ENCODE data around the gene TARM1. TPM values are rescaled to one million over a fixed set of nuclear protein-coding genes. Genes with fewer than 3 reads are reported as not detected.

Gene TARM1
- not detected in 2 replicates for total RNA-seq

DNA sequence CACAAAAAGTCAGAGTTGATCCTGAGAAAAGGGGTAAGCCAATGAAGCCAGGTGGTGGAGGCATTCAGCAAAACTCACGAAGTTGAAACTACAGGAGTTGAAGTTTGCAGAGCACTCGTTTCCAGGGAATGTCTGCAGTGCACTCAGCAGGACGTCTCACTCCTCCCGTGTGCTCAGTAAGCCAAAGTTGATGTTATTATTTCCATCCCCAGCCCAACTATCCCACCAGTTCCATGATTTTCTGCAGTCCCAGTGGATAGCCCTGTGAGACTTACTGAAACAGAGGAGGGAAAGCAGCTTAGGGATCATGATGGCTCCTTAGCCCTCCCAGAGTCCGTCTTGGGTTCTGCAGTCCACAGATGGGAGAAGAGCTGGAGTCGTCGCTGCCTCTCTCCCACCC is at the start of gene TARM1:
Gene TARM1, minus strand, starts transcription at position 334 of the 400 bp plus-strand sequence. Its CDS starts 25 bp downstream, at position 309.
- DNase-seq (ENCODE audit: low read depth): no peak

DNA sequence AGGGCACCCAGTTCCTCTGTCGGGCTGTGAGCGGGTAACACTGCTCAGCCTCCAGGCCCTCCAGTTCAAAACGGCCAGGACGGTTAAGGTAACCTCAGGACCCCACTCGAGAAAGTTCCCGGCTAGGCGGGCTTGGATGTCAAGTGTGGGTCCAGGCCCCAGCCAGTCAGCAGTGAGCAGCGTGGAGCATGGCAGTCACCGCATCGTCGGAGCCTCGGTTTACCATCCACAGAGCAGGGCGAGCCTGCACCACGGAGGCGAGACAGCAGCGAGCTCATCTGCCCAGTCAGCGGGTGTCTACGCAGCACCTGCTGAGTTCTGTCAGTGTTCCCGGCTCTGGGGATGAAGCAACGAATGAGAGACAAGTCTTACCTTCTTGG is 48.4 kb upstream of the TARM1 start:
- no peak for DNase-seq (ENCODE audit: low read depth)

DNA sequence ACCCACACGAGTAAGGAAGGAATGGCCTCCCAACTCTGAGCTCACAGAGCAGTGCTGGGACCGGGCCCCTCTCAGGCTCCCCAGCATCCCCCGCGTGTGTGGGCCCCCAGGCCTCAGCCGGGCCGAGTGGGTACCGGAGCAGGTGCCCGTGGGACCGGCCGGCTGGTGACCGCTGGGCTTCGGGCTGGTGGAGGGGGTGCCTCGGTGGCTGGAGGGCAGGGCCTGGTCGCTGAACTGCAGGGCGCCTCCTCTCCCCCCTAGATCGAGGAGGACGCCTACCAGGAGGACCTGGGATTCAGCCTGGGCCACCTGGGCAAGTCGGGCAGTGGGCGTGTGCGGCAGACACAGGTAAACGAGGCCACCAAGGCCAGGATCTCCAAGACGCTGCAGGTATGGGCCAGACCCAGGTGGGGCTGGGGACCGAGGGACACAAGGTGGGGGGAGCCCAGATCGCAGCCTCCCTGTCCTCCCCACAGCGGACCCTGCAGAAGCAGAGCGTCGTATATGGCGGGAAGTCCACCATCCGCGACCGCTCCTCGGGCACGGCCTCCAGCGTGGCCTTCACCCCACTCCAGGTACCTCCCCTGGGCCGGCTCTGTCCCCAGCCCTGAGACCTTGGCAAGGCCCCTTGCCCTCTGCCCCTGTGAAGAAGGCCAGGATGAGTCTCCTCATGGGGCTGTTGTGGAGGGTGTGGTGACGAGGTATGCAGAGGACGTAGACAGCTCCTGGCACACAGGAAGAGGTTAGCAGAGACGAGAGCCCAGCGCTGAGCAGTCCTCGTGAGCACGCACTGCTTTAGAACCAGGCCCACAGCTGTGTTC is 47.8 kb upstream of the TARM1 start:
- DNase-seq (ENCODE audit: low read depth): no peak

DNA sequence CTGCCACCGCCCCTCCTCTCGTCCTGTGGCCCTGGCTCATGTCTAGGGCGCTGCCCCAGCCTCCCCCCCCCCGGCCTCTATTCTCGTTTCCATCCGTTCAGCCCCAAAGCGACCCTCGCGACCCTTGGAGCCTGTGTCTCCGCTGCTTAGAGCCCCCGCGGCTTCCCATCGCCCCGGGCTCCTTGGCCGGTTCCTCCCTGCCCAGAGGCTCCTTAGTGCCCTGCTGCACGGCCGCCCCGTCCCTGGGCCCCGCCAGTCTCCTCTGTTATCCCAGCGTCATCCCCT is 47.2 kb upstream of the TARM1 start:
- no peak for DNase-seq (ENCODE audit: low read depth)

DNA sequence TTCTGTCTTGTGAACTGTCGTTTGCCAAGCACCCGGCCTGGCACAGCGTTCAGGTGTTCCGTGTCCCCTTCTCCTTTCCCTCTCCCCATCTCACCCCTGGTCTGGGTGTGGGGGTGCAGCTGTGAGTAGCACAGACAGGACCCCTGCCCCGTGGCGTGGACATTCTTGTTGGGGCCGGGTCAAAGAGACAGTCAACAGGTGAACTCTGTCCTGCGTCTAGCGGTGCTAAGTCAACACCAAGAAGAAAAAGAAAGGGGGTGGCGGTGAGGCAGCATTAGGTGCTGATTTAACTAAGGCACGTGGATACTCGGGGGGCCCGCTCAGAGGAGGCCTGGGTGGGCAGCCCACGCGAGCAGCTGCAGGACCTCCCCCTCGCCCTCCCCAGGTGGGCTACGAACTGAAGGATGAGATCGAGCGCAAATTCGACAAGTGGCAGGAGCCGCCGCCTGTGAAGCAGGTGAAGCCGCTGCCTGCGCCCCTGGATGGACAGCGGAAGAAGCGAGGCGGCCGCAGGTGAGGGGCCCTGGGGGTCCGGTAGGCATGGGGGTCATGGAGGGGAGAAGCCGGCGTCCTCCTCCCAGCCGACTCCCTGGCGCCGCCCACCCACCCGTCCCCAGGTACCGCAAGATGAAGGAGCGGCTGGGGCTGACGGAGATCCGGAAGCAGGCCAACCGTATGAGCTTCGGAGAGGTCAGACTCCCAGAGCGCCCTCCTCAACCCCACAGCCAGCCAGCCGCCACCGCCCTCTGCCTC is 46.7 kb upstream of the TARM1 start:
- DNase-seq (ENCODE audit: low read depth): no peak

DNA sequence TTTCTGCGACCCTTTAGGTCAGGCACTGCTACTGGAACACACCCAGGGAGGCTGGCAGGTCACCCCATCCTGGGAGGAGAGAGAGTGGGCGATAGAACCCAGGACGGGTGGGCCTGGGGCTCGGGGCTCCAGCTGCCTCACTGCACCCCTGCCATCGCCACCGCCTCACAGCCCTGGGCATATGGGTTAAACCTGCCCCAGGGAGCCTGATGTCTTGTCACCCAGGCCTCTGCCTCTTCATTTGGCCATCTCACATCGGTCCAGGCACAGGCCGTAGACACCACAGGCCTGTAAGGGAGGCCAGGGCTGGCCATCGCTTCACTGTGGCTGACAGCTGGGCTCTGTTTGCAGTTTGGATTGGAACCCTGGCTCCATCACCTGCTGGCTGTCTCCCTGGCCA is 44.5 kb upstream of the TARM1 start:
- no peak for DNase-seq (ENCODE audit: low read depth)

DNA sequence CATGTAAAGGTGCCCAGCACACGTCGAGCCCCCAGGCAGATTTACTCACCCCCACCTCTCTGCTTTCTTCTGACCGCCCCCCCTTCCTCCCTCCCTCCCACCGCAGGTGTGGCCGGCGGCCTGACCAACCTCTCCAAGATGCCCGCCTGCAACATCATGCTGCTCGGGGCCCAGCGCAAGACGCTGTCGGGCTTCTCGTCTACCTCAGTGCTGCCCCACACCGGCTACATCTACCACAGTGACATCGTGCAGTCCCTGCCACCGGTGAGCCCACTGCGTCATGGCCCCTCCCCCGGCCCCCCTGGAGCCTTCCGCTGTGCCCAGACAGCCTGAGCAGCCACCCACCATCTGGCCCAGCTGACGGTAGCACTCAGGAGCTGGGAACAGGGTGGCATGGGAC is 43.2 kb upstream of the TARM1 start:
- DNase-seq (ENCODE audit: low read depth): no peak

DNA sequence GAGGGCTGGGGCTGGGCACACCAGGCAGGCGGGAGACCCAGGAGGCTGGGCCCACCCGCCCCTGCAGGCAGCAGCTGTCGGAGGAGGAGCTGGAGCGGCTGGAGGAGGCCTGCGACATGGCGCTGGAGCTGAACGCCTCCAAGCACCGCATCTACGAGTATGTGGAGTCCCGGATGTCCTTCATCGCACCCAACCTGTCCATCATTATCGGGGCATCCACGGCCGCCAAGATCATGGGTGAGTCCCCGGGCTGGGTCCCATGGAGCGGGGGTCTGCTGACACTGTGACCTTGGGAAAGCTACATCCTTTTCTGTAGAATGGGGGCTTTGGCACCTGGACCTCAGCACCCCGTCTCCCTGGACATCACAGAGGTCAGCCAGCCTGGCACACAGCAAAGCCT is 42.5 kb upstream of the TARM1 start:
- DNase-seq (ENCODE audit: low read depth): no peak

DNA sequence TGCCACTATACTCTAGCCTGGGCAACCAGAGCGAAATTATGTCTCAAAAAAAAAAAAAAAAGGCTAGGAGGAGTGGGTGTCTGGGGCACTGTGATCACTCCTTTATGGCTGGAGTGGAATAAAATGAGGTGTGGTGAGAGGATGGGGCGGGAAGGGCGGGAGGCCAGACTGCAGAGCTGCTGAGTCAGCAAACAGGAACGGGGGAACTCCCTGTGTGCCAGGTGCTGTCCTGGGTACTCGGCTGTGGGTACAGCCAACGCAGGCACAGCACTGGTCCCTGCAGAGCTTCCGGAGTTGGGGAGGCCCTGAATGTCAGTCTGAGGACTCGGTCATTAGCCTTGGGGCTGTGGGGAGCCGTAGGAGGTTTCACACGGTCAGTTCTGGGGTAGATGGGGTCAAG is 40.1 kb upstream of the TARM1 start:
- no peak for DNase-seq (ENCODE audit: low read depth)

DNA sequence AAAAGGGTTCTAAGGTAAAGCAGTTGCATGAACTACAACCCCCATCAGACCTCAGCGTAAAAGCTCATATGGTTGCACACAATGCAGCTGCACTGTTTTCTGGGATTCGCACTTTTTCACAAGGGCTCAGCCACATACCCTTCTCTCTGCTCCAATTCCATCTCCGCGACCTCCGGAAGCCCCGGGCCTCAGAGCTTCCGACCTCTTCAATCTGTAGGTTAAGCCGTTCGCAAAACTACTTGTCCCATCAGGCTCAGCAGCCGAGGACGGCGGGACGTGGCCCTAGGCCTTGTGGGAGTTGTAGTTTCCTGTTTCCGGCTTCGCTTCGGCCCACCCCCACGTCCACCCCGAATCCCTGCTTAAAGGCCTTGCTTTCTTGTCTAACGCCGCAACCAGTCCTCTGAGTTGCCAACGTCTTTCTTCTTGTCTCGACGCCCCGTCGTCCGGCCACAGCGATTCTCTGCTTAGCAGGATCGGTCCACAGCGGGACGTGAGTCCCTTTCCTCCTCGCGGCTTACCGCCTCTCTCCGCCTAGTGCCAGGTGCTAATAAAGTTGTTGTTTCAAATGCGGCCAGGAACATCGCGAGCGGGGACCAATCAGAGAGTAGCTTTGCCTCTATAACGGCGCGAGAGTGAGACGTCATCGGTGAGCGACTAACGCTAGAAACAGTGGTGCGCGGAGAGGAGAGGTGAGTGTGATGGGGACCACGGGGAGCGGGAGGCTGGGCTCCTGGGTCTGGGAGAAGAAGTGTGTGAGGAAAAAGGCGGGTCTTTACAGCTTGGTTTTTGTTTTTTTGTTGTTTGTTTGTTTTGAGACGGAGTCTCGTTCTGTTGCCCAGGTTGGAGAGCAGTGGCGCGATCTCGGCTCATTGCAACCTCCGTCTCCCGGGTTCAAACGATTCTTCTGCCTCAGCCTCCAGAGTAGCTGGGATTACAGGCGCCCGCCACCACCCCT is 34.2 kb upstream of the TARM1 start, which contains the start of the genes PRPF31 and TFPT:
Gene PRPF31, plus strand, starts transcription at position 646 of the 955 bp plus-strand sequence. CDS start 2,525 bp downstream, outside the sequence.
Gene TFPT, minus strand, starts transcription at position 549 of the 955 bp plus-strand sequence. Its CDS starts 388 bp downstream, at position 161.
- DNase-seq (ENCODE audit: low read depth): peak; percentile 92

DNA sequence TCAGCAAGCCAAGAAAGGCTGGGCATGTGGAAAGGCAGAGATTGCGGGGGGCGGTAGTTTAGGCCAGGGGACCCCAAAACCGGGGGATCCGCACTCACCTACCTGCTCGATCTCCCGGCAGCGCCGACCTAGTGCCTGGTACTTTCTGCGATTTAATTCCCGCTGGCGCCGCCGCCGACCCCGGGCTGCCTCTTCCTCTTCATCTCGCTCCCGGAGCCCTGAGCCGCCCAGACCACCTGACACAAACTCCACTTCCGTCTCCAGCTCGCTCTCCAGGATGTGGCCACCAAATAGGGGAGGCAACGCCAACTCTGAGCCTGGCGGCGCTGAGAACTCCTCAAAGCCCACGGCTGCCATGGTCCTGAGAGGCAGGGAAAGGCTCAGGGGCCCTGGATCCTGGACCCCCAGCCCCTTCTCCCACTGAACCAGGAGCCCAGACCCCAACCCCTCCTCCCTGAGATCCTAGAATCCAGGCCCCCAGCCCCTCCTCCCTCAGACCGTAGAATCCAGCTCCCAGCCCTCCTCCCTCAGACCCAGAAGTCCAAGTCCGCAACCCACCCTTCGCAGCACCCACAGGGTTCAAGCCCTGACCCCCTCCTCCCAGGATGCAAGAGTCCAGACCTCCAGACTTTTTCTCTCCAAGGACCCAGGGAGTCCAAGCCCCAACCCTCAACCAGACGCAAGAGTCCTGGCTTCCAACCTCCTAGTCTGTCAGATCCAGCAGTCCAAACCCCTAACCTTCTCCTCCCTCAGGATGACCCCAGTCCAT is 33.4 kb upstream of the TARM1 start:
- peak; percentile 11 for DNase-seq (ENCODE audit: low read depth)

DNA sequence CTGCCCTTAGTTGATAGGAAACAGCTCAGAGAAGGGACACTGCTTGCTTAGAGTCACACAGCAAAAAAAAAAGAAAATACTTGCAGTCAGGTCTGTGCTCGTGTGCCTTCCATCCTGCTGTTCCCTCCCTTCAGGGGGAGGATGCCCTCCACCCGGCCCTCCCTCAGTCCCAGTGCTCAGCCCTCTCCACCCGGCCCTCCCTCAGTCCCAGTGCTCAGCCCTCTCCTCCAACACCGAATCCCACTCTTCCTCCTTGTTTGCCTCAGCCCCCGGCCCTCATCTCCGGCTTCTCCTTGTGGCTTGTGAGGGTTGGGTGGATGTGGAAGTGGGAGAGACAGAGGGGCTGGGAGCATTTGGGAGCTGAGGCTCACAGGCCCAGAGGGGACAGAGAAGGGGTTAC is 28.5 kb upstream of the TARM1 start:
- DNase-seq (ENCODE audit: low read depth): no peak

DNA sequence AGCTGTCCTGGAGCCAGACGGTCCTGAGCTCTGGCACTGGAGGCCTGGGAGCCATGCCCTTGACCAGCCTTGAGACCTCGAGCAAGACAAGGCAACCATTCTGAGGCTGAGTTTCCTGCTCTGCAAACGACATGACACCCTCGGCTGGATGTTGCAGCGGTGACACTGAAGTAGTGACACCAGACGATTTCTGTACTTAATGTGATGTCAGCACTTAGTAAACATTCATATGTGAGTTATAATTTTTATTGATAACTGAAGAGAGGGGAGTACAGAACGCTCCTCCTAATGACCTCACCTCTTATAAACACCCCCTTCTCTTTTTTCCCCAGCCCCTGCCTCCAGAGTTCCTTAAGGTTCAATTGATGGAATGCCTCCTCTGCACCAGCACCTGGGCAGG is 27.3 kb upstream of the TARM1 start:
- no peak for DNase-seq (ENCODE audit: low read depth)

DNA sequence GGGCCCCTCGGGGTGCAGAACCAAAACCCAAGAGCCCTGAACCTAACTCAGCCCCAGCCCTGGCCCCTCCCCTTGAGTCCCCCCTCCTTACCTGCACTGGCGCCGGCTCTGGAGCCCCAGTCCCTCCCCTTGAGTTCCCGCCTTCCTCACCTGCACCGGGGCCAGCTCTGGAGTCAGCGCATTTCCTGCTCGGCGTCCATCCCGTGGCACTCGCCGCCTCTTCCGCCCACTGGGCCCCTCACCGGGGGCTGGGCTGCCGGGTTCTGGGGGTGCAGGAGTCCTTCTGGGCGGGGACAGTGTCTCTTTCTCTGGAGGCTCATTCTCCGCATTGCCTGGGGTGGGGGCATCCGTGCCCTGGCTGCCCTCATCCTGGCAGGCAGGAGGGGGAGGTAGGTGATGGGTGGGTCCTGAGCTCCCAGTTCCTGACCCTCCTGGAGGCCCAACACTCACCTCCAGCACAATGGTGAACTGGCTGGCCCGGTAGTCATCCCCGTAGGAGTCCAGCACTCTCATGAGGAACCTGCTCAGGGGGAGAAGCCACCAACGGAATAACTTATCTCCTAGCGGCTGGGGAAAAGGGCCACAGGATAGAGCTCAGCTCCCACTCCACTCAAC is 26.8 kb upstream of the TARM1 start:
- DNase-seq (ENCODE audit: low read depth): no peak

DNA sequence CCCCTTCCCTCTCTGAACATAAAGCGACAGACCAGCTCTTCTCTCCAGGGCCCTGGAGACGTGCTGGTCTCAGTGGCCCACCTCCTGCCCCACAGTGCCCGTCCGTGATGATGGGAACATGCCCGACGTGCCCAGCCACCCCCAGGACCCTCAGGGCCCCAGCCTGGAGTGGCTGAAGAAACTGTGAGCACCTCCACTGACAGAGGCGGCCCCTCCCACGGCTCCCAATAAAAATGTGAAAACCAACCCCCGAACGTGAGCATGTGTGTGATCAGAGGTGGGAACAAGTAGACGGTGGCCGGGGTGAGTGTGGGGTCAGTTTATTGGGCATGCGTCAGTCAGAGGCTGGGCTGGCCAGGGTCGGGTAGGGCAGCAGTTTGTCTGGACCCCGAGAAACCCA is 25.6 kb upstream of the TARM1 start:
- DNase-seq (ENCODE audit: low read depth): no peak

DNA sequence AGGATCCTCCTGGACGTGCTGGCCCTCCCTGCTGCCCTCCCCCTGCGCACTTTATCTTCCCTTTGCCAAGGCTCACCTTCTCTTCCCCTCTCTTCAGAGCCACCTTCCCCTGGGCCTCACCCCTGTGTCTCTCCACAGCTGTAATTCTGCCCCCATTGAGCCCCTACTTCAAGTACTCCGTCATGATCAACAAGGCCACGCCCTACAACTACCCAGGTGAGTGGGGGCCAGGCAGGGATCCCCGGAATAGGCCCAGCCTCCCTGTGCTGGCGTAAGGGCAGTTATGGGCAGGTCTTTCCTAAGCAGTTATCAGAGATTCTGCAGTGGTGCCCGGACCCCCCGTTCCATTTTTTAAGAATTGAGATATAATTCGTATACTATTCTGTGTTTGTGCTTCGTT is 24.6 kb upstream of the TARM1 start:
- DNase-seq (ENCODE audit: low read depth): no peak

DNA sequence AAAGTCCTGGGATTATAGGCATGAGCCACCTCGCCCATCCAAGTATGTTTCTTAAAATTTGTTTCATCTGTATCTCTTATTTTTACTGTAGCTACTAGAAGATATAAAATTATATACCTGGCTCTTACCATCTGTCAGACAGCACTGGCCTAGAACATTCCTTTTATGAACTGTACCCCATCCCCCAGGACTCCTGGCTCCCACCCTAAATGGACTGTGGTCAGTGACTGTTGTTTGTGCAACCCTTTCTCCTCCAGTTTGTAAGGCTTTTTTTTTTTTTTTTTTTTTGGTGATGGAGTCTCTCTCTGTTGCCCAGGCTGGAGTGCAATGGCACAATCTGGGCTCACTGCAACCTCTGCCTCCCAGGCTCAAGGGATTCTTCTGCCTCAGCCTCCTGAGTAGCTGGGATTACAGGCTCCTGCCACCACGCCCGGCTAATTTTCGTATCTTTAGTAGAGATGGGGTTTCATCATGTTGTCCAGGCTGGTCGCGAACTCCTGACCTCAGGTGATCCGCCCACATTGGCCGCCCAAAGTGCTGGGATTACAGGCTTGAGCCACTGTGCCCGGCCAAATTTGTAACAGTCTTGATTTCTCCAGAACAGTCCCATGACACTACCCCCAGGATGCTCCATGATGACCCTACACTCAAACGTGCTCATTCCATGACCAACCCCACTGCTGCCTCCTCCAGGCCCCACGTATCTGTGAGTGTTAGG is 24.0 kb upstream of the TARM1 start:
- no peak for DNase-seq (ENCODE audit: low read depth)

DNA sequence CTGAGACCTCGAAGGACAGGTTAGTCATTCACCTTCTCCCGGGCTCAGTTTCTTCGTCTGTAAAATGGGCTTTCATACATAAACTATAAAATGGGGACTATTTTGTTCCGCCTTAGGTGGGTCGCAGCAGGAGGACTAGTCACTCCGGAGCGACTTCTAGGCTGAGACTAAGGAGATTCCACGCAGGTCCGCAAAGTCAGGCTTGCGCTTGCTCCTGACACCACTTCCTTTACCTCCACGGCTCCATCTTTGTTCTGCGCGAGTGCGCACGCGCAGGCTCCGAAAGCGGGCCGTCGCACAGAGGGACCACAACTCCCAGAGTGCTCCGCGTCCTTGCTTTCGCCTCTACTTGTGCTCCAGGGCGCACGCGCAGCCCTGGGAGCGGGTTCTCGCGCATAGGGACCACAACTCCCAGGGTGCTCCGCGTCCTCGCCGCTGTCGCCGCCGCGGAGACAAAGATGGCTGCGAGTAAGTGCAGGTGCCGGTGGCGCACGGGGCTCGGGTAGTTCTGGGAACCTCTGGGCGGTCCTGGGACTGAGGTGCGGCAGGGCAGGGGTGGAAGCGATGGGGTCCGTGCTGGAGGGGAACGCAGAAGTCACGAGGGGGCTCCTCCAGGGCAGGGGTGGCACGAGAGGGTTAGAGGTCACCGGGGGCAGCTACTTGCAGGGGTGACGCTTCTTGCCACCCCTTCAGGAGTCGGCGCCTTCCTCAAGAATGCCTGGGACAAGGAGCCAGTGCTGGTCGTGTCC is 21.4 kb upstream of the TARM1 start, which contains the start of gene NDUFA3:
Gene NDUFA3, plus strand, starts transcription at position 435 of the 749 bp plus-strand sequence. Its CDS starts 24 bp downstream, at position 459.
- DNase-seq (ENCODE audit: low read depth): peak; percentile 94

DNA sequence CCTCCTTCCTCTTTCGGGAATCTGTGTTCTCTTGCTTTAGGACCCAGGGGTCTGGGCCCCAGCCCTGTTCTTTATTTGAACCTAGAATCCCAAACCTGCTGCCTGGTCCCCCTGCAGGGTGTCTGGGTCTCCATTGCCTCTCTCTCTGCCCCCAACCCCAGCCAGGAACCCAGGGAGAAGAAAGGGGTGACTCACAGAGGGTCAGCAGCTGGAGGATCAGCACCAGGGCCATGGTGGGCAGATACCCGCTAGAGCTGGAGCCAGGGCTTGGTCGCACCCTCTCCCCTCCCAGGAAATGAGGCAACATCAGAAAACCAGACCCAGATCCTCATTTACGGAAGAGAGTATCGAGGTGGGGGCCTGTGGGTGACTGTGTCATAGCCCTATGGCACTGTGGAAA is 19.4 kb upstream of the TARM1 start, which contains the start of gene OSCAR:
Gene OSCAR, minus strand, starts transcription at position 243 of the 400 bp plus-strand sequence. Its CDS starts 11 bp downstream, at position 232.
- DNase-seq (ENCODE audit: low read depth): no peak
